Activated naive CD4-positive, alpha-beta T cell treated with anti-CD3 and anti-CD28 coated beads, Interleukin-2, amount 50 U/mL, for 72 hours (primary cell): ENCODE results near the gene CAV1. TPM values are rescaled to one million over a fixed set of nuclear protein-coding genes. Genes with fewer than 3 reads are reported as not detected.

Source experiments
- ATAC-seq, 2 donors: fragments of 150-1000 bp; cut with Tn5 transposase; 2 replicates each; pipeline ENCODE4 v1.10.0; 2021; ENCODE audit warnings: mild to moderate bottlenecking in 2 of 2, moderate library complexity in 2 of 2
- DNase-seq, 2 donors: peaks; one replicate each; pipeline ENCODE4 v3.0.0; 2021 to 2022; ENCODE audit warnings: low spot score in 2 of 2
- H3K27ac Mint-ChIP-seq, 2 donors: one replicate each; pipeline ENCODE4 v1.8.0; 2022; ENCODE audit warnings: mild to moderate bottlenecking in 2 of 2, mixed read lengths in 2 of 2
- H3K36me3 Mint-ChIP-seq, 2 donors: one replicate each; pipeline ENCODE4 v1.8.0; 2022; ENCODE audit warnings: mixed read lengths in 2 of 2
- H3K9me3 Mint-ChIP-seq, 2 donors: one replicate each; pipeline ENCODE4 v1.8.0; 2022; ENCODE audit warnings: mixed read lengths in 2 of 2
- total RNA-seq, 2 donors: library from RNA; stranded (reverse); gene quantifications; one replicate each; pipeline ENCODE4 v1.2.3, GENCODE V29; 2022

Gene CAV1
- total RNA-seq, 2 donors from 2014 or later = not detected

- H3K27ac Mint-ChIP-seq = no peak overlapping the region
- no peak for ATAC-seq
- peaks cover 4% of the 10 kb centered on the region in 2 donors for H3K9me3 Mint-ChIP-seq
- no peak for DNase-seq
- H3K36me3 Mint-ChIP-seq = peaks cover 0 to 6% of the 10 kb centered on the region in 2 donors
These were observed 17.8 kb downstream of the CAV1 start for GRCh38 chr7:116542618-116543017.

GRCh38 chr7:116543664-116544063 is 18.8 kb downstream of the CAV1 start:
- H3K9me3 Mint-ChIP-seq = peaks cover 4% of the 10 kb centered on the region in 2 donors
- DNase-seq (no peak), ATAC-seq (peak in 1 of 2 donors; percentile 71)
- no peak overlapping the region for H3K27ac Mint-ChIP-seq
- peaks cover 0 to 6% of the 10 kb centered on the region in 2 donors for H3K36me3 Mint-ChIP-seq

DNA sequence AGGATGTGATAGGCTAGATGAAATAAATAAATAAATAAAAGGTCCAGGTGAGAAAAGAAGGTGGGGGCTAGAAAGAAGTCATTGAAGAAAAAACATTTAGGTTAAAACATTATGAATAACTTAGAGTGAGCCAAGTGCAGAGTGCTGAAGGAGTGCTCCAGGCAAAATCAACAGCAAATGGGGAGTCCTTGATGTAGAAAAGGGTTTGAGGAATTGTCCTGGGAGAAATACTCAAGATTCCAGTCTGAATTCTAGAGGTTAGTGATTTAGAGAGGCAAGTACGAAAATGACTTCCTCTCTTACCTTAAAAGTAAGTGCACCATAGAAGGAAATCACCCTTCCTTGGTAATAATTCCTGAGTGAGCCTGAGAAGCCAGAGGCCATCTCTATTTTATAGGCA is 19.7 kb downstream of the CAV1 start:
- H3K36me3 Mint-ChIP-seq = no peaks in the 10 kb centered on the region
- no peak for ATAC-seq
- no peaks in the 10 kb centered on the region for H3K9me3 Mint-ChIP-seq
- H3K27ac Mint-ChIP-seq = no peak overlapping the region
- no peak for DNase-seq

DNA sequence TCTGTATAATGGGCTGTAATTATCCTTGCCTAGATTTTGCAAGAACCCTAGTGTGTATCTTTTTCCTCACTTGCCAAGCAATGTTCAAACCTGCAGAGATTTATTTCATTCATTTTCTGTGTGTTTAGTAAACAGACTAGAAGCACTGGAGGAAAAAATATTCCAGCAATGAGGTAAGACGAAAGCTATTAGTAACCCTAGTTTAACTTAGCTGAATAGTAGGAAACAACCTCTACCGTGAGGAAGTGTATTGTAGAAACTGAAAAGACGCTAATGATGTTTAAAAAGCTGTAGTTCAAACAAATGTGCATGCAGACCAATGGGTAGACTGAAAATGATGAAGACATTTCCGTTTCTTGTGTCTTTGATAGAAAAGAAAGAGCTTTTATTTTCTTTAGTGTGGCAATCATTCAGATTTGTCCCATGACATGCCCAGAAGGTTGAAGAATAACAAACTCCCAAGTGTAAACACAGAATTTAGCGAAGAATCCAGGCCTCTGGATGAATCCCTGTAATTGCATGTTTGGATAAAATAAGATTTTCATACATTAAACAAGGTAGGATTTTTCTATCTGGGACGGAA is 20.7 kb downstream of the CAV1 start:
- no peak for DNase-seq
- no peak for ATAC-seq
- Mint-ChIP-seq H3K9me3 (no peaks in the 10 kb centered on the region), H3K36me3 (no peaks in the 10 kb centered on the region), H3K27ac (no peak overlapping the region)

DNA sequence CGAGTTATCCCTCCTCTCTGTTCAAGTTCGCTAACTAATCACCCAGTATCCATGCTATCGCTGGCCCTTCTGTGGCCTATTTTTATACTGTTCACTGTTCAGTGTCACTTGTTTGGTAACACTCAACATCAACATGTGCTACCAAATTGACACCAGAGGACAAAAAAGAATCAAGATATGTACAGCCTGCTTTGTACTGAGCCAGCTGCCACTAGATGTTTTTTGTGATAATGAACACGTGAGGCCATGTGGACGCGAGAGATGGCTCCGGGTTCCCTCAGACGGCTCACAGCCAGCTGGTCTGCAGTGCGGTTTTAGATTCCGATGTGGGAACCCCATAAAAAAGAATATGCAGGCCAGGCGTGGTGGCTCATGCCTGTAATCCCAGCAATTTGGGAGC is 21.2 kb downstream of the CAV1 start:
- DNase-seq (no peak), ATAC-seq (no peak)
- H3K9me3 Mint-ChIP-seq = no peaks in the 10 kb centered on the region
- H3K36me3 Mint-ChIP-seq = no peaks in the 10 kb centered on the region
- H3K27ac Mint-ChIP-seq = no peak overlapping the region

- no peaks in the 10 kb centered on the region for H3K36me3 Mint-ChIP-seq
- ATAC-seq = no peak
- H3K9me3 Mint-ChIP-seq = no peaks in the 10 kb centered on the region
- DNase-seq = no peak
- no peak overlapping the region for H3K27ac Mint-ChIP-seq
These were observed 22.1 kb downstream of the CAV1 start for GRCh38 chr7:116546916-116547315.

- Mint-ChIP-seq H3K36me3 (no peaks in the 10 kb centered on the region), H3K9me3 (no peaks in the 10 kb centered on the region), H3K27ac (no peak overlapping the region)
- no peak for DNase-seq
- no peak for ATAC-seq
These were observed 22.5 kb downstream of the CAV1 start for GRCh38 chr7:116547347-116547746.

DNA sequence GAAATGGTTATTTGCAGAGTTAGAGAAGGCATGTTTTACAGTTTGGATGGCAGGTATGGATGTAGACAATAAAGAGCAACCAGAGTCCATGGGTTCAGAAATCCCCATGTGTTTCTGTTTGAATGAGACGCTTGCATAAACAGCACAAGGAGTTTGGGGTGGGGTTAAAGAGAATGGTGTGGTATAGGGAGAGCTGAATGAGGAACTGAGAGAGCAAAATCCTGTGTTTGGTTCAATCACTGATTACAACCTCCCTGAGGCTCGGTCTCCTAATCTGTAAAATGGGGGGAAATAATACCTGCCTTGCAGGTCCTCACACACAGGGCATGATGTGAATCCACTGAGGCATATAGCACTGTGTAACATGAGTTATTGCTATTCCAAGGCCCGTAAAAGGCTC is 23.7 kb downstream of the CAV1 start:
- DNase-seq (no peak), ATAC-seq (no peak)
- Mint-ChIP-seq H3K27ac (peak overlapping the region in 1 of 2 donors; percentile 17), H3K9me3 (no peaks in the 10 kb centered on the region), H3K36me3 (no peaks in the 10 kb centered on the region)

- Mint-ChIP-seq H3K27ac (no peak overlapping the region), H3K36me3 (no peaks in the 10 kb centered on the region), H3K9me3 (no peaks in the 10 kb centered on the region)
- ATAC-seq (no peak), DNase-seq (no peak)
These were observed 24.5 kb downstream of the CAV1 start for GRCh38 chr7:116549370-116549769.

DNA sequence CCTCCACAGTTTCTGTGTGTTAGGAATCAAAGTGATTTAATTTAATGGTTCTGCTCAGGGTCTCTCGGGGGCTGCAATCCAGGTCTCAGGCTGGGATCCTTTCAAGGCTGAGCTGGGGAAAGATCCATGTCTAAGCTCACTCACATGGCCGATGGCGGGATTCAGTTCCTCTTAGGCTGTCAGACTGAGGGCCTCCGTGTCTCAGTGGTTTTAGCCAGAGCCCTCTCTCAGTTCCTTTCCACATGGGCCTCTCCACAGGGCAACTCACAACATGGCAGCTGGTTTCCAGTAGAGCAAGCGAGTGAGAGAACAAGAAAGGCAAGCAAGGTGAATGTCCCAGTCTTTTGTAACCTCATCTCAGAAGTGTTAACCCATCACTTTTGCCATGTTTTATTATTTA is 26.9 kb downstream of the CAV1 start:
- no peaks in the 10 kb centered on the region for H3K36me3 Mint-ChIP-seq

DNA sequence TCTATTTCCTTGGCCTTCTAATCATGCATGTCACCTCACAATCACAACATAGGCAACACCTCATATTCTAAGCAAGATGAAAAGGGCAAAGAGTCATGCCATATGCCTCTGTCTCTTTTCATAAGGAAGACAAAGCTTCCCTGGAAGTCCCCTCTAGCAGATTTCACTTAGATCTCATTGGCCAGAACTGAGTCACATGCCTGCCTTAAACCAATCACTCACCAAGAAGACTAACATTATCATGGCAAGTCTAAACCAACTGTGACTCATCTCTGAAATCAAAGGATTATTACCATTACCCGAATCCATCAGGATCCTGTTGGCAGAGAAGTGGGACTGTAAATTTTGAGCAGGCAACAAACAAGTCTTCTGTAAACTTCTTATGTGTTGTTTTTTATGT is 27.8 kb downstream of the CAV1 start:
- ATAC-seq = no peak
- H3K9me3 Mint-ChIP-seq = no peaks in the 10 kb centered on the region
- no peak for DNase-seq
- H3K27ac Mint-ChIP-seq = no peak overlapping the region
- H3K36me3 Mint-ChIP-seq = no peaks in the 10 kb centered on the region

More for the DNA sequence above, 26.9 kb downstream of the CAV1 start:
- DNase-seq = no peak
- H3K27ac Mint-ChIP-seq = no peak overlapping the region
- no peaks in the 10 kb centered on the region for H3K9me3 Mint-ChIP-seq
- no peak for ATAC-seq

- Mint-ChIP-seq H3K9me3 (no peaks in the 10 kb centered on the region), H3K27ac (no peak overlapping the region), H3K36me3 (no peaks in the 10 kb centered on the region)
- DNase-seq = no peak
- no peak for ATAC-seq
These were observed 28.5 kb downstream of the CAV1 start for GRCh38 chr7:116553168-116553964.

DNA sequence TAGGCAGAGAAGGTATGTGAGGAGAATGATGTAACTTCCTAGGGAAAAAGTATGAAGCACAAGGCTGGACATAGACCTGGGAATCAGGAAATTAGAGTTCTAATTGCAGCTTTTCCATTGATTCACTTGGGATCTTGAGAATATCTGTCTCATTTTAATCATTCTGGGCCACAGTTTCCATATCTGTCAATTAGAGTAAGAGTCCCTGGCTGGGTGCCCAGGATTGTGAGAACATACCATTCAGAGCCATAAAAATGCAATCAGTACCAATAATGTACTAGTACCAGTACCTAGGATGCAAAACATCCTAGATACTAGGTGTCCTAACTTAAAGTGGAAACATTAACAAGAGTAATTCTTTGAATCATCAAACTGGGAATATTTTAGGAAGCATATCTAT is 29.6 kb downstream of the CAV1 start:
- ATAC-seq (no peak), DNase-seq (no peak)
- Mint-ChIP-seq H3K27ac (no peak overlapping the region), H3K9me3 (no peaks in the 10 kb centered on the region), H3K36me3 (no peaks in the 10 kb centered on the region)

- DNase-seq = no peak
- no peaks in the 10 kb centered on the region for H3K36me3 Mint-ChIP-seq
- no peak for ATAC-seq
- H3K27ac Mint-ChIP-seq = no peak overlapping the region
- H3K9me3 Mint-ChIP-seq = no peaks in the 10 kb centered on the region
These were observed 30.1 kb downstream of the CAV1 start for GRCh38 chr7:116554911-116555310.

- H3K9me3 Mint-ChIP-seq = peaks cover 5 to 6% of the 10 kb centered on the region in 2 donors
- H3K27ac Mint-ChIP-seq = no peak overlapping the region
- DNase-seq = no peak
- H3K36me3 Mint-ChIP-seq = no peaks in the 10 kb centered on the region
- ATAC-seq = no peak
These were observed 32.3 kb downstream of the CAV1 start for GRCh38 chr7:116557066-116557585.

DNA sequence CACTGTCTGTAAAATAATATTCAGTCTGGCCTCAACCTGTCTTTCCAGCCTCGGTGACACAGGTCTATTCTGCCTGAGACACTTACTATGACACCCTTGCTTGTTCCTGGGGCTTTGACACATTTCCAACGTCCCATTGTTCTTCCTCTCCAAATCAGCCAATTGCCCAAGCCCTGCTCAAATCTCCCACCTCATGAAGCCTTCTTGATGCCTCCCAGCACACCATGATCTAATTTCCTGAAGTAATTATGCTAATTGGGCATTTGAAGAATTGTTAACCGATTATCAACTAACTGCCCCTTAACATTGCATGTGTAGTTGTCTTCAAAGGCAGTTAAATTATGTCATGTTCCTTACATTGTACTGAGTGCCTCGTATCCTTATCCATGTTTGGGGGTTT is 33.1 kb downstream of the CAV1 start:
- DNase-seq (no peak), ATAC-seq (no peak)
- no peak overlapping the region for H3K27ac Mint-ChIP-seq

GRCh38 chr7:116560021-116560970 is 35.5 kb downstream of the CAV1 start:
- H3K36me3 Mint-ChIP-seq = no peaks in the 10 kb centered on the region
- no peak for DNase-seq
- peaks cover 5 to 6% of the 10 kb centered on the region in 2 donors for H3K9me3 Mint-ChIP-seq
- no peak for ATAC-seq
- H3K27ac Mint-ChIP-seq = peak overlapping the region in 1 of 2 donors; percentile 32

More for the DNA sequence above, 33.1 kb downstream of the CAV1 start:
- H3K9me3 Mint-ChIP-seq = peaks cover 5 to 6% of the 10 kb centered on the region in 2 donors
- H3K36me3 Mint-ChIP-seq = no peaks in the 10 kb centered on the region
